Astrocyte (in vitro differentiated cells and primary cell): Measurements from ENCODE around the gene YBX3. TPM values are rescaled to one million over a fixed set of nuclear protein-coding genes. Genes with fewer than 3 reads are reported as not detected.
A peak's percentile ranks its signal among the peaks of the same experiment; 100 is the strongest.

Source experiments
- DNase-seq: peaks from one replicate; pipeline ENCODE4 v3.0.0-alpha.2; 2010; ENCODE audit warnings: low read depth
- FAIRE-seq: peaks from 2 replicates; lab custom pipeline; 2011; peaks lifted over from hg19 to GRCh38; lab: Jason Lieb, UNC
- H2AFZ ChIP-seq: 2 replicates; pipeline ENCODE4 v1.6.0; 2012; ENCODE audit warnings: low read depth, low read length, inconsistent platforms
- H3K27ac ChIP-seq: 2 replicates; pipeline ENCODE4 v1.5.1; 2011; ENCODE audit warnings: low read depth, low read length, inconsistent platforms
- H3K27me3 ChIP-seq: 2 replicates; pipeline ENCODE4 v1.6.0; 2011; ENCODE audit warnings: low read length, inconsistent platforms; ENCODE audit not compliant: insufficient read depth
- H3K36me3 ChIP-seq: 2 replicates; pipeline ENCODE4 v1.5.1; 2011; ENCODE audit warnings: low read length, inconsistent platforms; ENCODE audit not compliant: insufficient read depth
- H3K4me1 ChIP-seq: 2 replicates; pipeline ENCODE4 v1.5.1; 2011; ENCODE audit warnings: low read length, inconsistent platforms; ENCODE audit not compliant: insufficient read depth
- H3K4me2 ChIP-seq: 2 replicates; pipeline ENCODE4 v1.6.0; 2012; ENCODE audit warnings: low read length, inconsistent platforms
- H3K4me3 ChIP-seq: 2 replicates; pipeline ENCODE4 v1.5.1; 2011; ENCODE audit warnings: low read depth, mild to moderate bottlenecking, low read length, inconsistent platforms; ENCODE audit not compliant: insufficient read depth
- H3K79me2 ChIP-seq: 2 replicates; pipeline ENCODE4 v1.6.0; 2012; ENCODE audit warnings: mild to moderate bottlenecking, low read length, inconsistent platforms; ENCODE audit not compliant: insufficient read depth
- H3K9ac ChIP-seq: 2 replicates; pipeline ENCODE4 v1.6.0; 2012; ENCODE audit warnings: mild to moderate bottlenecking, low read length, inconsistent platforms
- H3K9me3 ChIP-seq: 2 replicates; pipeline ENCODE4 v1.5.1; 2012; ENCODE audit warnings: low read depth, mild to moderate bottlenecking, low read length, inconsistent platforms; ENCODE audit not compliant: insufficient read depth
- H4K20me1 ChIP-seq: 2 replicates; pipeline ENCODE4 v1.6.0; 2012; ENCODE audit warnings: low read length, inconsistent platforms; ENCODE audit not compliant: insufficient read depth
- H3K27ac Mint-ChIP-seq: one replicate; pipeline ENCODE4 v1.8.0; 2021; ENCODE audit warnings: mild to moderate bottlenecking, mixed read lengths; ENCODE audit not compliant: unreplicated experiment
- H3K27me3 Mint-ChIP-seq: one replicate; pipeline ENCODE4 v1.8.0; 2021; ENCODE audit warnings: low read depth, mixed read lengths; ENCODE audit not compliant: unreplicated experiment
- H3K36me3 Mint-ChIP-seq: one replicate; pipeline ENCODE4 v1.8.0; 2021; ENCODE audit warnings: low read depth, mixed read lengths; ENCODE audit not compliant: unreplicated experiment
- H3K4me1 Mint-ChIP-seq: one replicate; pipeline ENCODE4 v1.8.0; 2021; ENCODE audit warnings: low read depth, mixed read lengths; ENCODE audit not compliant: unreplicated experiment
- H3K4me3 Mint-ChIP-seq: one replicate; pipeline ENCODE4 v1.8.0; 2021; ENCODE audit warnings: mild to moderate bottlenecking, moderate library complexity, mixed read lengths; ENCODE audit not compliant: unreplicated experiment
- H3K9me3 Mint-ChIP-seq: one replicate; pipeline ENCODE4 v1.8.0; 2021; ENCODE audit warnings: mild to moderate bottlenecking, mixed read lengths; ENCODE audit not compliant: unreplicated experiment
- EZH2 ChIP-seq: IDR thresholded peaks from 2 replicates; pipeline ENCODE4 v1.6.1; 2012; ENCODE audit warnings: mild to moderate bottlenecking, low read length, inconsistent platforms; ENCODE audit not compliant: insufficient read depth
- total RNA-seq: library from RNA; stranded (reverse); gene quantifications from 2 replicates; pipeline ENCODE4 v1.2.1, GENCODE V29; 2021
- TF ChIP-seq, protein P1 (sequence below): IDR thresholded peaks from 2 replicates; pipeline ENCODE4 v1.5.1; 2011; ENCODE audit warnings: low read depth, mild to moderate bottlenecking, inconsistent platforms, low read length, moderate library complexity; ENCODE audit not compliant: insufficient read depth

Gene YBX3
- total RNA-seq, 1 donor from 2014 or later = 527 TPM

DNA sequence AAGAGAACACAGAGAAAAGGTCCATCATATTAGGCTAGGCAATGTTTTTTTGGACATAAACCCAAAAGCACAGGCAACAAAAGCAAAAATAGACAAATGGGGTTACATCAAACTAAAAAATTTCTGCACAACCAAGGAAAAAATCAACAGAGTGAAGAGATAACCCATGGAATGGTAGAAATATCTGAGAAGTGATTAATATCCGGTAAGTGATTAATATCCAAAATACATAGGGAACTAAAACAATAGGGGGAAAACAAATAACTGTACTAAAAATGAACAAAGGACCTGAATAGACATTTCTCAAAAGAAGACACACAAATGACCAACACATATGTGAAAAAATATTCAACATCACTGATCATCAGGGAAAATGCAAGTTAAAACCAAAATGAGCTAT lies 53.6 kb downstream of the YBX3 start:
- Mint-ChIP-seq H3K36me3 (no peaks in the 10 kb centered on the region), H3K27me3 (no peaks in the 10 kb centered on the region), H3K4me1 (no peaks in the 10 kb centered on the region), H3K27ac (no peak overlapping the region), H3K9me3 (peaks cover 3% of the 10 kb centered on the region), H3K4me3 (no peak overlapping the region)
- H3K4me2 ChIP-seq = no peak overlapping the region
- no peaks in the 10 kb centered on the region for H3K79me2 ChIP-seq
- no peak for TF ChIP-seq EZH2
- TF ChIP-seq, protein P1, sequence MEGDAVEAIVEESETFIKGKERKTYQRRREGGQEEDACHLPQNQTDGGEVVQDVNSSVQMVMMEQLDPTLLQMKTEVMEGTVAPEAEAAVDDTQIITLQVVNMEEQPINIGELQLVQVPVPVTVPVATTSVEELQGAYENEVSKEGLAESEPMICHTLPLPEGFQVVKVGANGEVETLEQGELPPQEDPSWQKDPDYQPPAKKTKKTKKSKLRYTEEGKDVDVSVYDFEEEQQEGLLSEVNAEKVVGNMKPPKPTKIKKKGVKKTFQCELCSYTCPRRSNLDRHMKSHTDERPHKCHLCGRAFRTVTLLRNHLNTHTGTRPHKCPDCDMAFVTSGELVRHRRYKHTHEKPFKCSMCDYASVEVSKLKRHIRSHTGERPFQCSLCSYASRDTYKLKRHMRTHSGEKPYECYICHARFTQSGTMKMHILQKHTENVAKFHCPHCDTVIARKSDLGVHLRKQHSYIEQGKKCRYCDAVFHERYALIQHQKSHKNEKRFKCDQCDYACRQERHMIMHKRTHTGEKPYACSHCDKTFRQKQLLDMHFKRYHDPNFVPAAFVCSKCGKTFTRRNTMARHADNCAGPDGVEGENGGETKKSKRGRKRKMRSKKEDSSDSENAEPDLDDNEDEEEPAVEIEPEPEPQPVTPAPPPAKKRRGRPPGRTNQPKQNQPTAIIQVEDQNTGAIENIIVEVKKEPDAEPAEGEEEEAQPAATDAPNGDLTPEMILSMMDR = no peak
- no peak overlapping the region for H2AFZ ChIP-seq
- H3K9ac ChIP-seq = no peak overlapping the region
- no peaks in the 10 kb centered on the region for H3K27me3 ChIP-seq
- no peaks in the 10 kb centered on the region for H4K20me1 ChIP-seq
- no peaks in the 10 kb centered on the region for H3K36me3 ChIP-seq
- H3K27ac ChIP-seq = no peak overlapping the region
- FAIRE-seq (peak; percentile 29), DNase-seq (no peak)
- H3K4me1 ChIP-seq = no peaks in the 10 kb centered on the region
- no peaks in the 10 kb centered on the region for H3K9me3 ChIP-seq
- H3K4me3 ChIP-seq = no peak overlapping the region

DNA sequence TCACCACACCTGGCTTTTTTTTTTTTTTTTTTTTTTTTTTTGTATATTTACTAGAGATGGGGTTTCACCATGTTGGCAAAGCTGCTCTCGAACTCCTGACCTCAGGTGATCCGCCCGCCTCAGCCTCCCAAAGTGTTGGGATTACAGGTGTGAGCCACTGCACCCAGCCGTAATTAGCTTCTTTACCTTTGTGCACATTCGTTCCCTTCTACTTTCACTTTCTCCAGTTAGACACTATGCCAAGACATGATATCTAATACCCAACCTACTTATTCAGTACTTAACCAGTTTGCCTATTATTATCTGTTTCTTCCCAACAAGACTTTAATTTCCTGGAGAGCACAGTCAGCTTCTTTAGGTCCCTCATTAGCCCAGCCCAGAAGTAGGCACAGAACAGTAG lies 54.6 kb downstream of the YBX3 start:
- Histone ChIP-seq H3K27me3 (no peaks in the 10 kb centered on the region), H4K20me1 (no peaks in the 10 kb centered on the region), H3K79me2 (no peaks in the 10 kb centered on the region), H3K27ac (no peak overlapping the region), H3K9ac (no peak overlapping the region), H3K4me1 (no peaks in the 10 kb centered on the region), H3K36me3 (no peaks in the 10 kb centered on the region), H2AFZ (no peak overlapping the region), H3K4me3 (no peak overlapping the region), H3K4me2 (no peak overlapping the region), H3K9me3 (no peaks in the 10 kb centered on the region)
- TF ChIP-seq EZH2 = no peak
- Mint-ChIP-seq H3K4me1 (no peaks in the 10 kb centered on the region), H3K27ac (no peak overlapping the region), H3K36me3 (no peaks in the 10 kb centered on the region), H3K27me3 (no peaks in the 10 kb centered on the region), H3K9me3 (peaks cover 3% of the 10 kb centered on the region), H3K4me3 (no peak overlapping the region)
- no peak for FAIRE-seq
- no peak for DNase-seq

DNA sequence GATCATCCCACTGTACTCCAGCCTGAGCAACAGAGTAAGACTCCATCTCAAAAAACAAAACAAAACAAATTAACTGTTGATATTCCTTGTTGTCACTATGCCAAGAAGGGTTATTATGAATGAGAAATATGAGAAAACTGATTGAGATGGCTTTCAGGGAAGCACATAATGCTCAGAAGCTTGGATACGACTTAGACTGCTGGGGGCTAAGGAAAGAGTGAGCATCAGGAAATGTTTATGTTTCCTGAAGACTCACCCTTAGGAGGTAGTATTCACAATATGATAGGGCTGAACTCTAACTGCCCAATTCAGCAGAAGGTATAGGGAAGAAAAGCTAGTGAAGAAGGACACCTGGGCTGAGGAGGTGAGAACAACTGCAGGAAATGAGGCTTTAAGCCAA lies 55.5 kb downstream of the YBX3 start:
- H2AFZ ChIP-seq = no peak overlapping the region
- FAIRE-seq (no peak), DNase-seq (no peak)
- Mint-ChIP-seq H3K27ac (no peak overlapping the region), H3K4me1 (no peaks in the 10 kb centered on the region), H3K9me3 (no peaks in the 10 kb centered on the region), H3K36me3 (no peaks in the 10 kb centered on the region), H3K4me3 (no peak overlapping the region), H3K27me3 (no peaks in the 10 kb centered on the region)
- H3K27me3 ChIP-seq = no peaks in the 10 kb centered on the region
- no peak overlapping the region for H3K4me3 ChIP-seq
- no peak overlapping the region for H3K4me2 ChIP-seq
- H4K20me1 ChIP-seq = no peaks in the 10 kb centered on the region
- no peak overlapping the region for H3K27ac ChIP-seq
- H3K79me2 ChIP-seq = no peaks in the 10 kb centered on the region
- no peak for TF ChIP-seq EZH2
- TF ChIP-seq, protein P1 = no peak
- no peak overlapping the region for H3K9ac ChIP-seq
- no peaks in the 10 kb centered on the region for H3K4me1 ChIP-seq
- H3K36me3 ChIP-seq = no peaks in the 10 kb centered on the region
- H3K9me3 ChIP-seq = no peaks in the 10 kb centered on the region
